Aorta (tissue), 5 donors: Measurements from ENCODE around the gene PTPN6. TPM values are rescaled to one million over a fixed set of nuclear protein-coding genes. Genes with fewer than 3 reads are reported as not detected.
A peak's percentile ranks its signal among the peaks of the same experiment; 100 is the strongest.

Source experiments
- ATAC-seq: fragments of 200-7000 bp; cut with Tn5 transposase; one replicate; pipeline ENCODE4 v1.9.1; 2022; ENCODE audit warnings: moderate library complexity; ENCODE audit not compliant: low FRiP score
- DNase-seq, 2 donors: peaks; one replicate each; pipeline ENCODE4 v3.0.0-alpha.2; 2020
- H3K27ac ChIP-seq, 2 donors: one replicate each; pipeline ENCODE4 v1.5.1; 2013; ENCODE audit warnings: low read length in 2 of 2, mild to moderate bottlenecking in 2 of 2, moderate library complexity in 2 of 2, control low read depth in 1 of 2, inconsistent platforms in 1 of 2, low read depth in 1 of 2
- H3K27me3 ChIP-seq, 2 donors: one replicate each; pipeline ENCODE4 v1.6.1; 2013; ENCODE audit warnings: control low read depth in 1 of 2, low read length in 1 of 2, mild to moderate bottlenecking in 1 of 2, moderate library complexity in 1 of 2; ENCODE audit not compliant: insufficient read depth in 2 of 2, control insufficient read depth in 1 of 2
- H3K36me3 ChIP-seq, 2 donors: one replicate each; pipeline ENCODE4 v1.6.1; 2013; ENCODE audit warnings: control low read depth in 1 of 2, low read length in 1 of 2, mild to moderate bottlenecking in 1 of 2; ENCODE audit not compliant: insufficient read depth in 2 of 2, control insufficient read depth in 1 of 2
- H3K4me1 ChIP-seq, 2 donors: one replicate each; pipeline ENCODE4 v1.6.1; 2013; ENCODE audit warnings: low read length in 2 of 2, control low read depth in 1 of 2, mild to moderate bottlenecking in 1 of 2, moderate library complexity in 1 of 2; ENCODE audit not compliant: insufficient read depth in 2 of 2, control insufficient read depth in 1 of 2
- H3K4me3 ChIP-seq, 2 donors: one replicate each; pipeline ENCODE4 v1.5.1; 2013; ENCODE audit warnings: low read length in 2 of 2, control low read depth in 1 of 2, mild to moderate bottlenecking in 1 of 2
- H3K9me3 ChIP-seq: one replicate; pipeline ENCODE4 v1.6.1; 2013; ENCODE audit warnings: mild to moderate bottlenecking, low read length; ENCODE audit not compliant: control insufficient read depth
- WGBS, 2 donors: extraction: QIAGEN DNeasy Blood & Tissue Kit; methylation state at CpG; one replicate each; pipeline ENCODE4 v1.1.7; 2013; 5-methylcytosine and 5-hydroxymethylcytosine counted together
- intact Hi-C, 2 donors: fragments of 100-400 bp; cut with DNase I; formaldehyde crosslinking; loops; one replicate each; pipeline versions ENCODE4 v1.14.2 to v1.15.0; 2022
- polyA plus RNA-seq, 2 donors: library from polyadenylated mRNA; stranded (reverse); fragments of 200-250 nt; gene quantifications; one replicate each; pipeline ENCODE4 v1.2.3, GENCODE V29; 2013
- total RNA-seq, 2 donors: library from RNA; stranded (reverse); fragmentation: NEBNext Ultra II Directional; extraction: Animal tissue kit (Norgen Biotek cat#: 25700); gene quantifications; one replicate each; pipeline ENCODE4 v1.2.1, GENCODE V29; 2021
- donor health status: healthy with polysubstance abuse.
- donor health status: Bipolar disorder and iron deficiency.
- donor health status: DM: no; HTN: no; CAD: no.
- donor health status: DM: no; HTN: no; CAD: no.
- donor health status: DM: yes; HTN: yes; CAD: no.

The PTPN6 gene
- total and polyA plus RNA-seq, 4 donors = 10.1 to 42.3 (median 27.7) TPM

DNA sequence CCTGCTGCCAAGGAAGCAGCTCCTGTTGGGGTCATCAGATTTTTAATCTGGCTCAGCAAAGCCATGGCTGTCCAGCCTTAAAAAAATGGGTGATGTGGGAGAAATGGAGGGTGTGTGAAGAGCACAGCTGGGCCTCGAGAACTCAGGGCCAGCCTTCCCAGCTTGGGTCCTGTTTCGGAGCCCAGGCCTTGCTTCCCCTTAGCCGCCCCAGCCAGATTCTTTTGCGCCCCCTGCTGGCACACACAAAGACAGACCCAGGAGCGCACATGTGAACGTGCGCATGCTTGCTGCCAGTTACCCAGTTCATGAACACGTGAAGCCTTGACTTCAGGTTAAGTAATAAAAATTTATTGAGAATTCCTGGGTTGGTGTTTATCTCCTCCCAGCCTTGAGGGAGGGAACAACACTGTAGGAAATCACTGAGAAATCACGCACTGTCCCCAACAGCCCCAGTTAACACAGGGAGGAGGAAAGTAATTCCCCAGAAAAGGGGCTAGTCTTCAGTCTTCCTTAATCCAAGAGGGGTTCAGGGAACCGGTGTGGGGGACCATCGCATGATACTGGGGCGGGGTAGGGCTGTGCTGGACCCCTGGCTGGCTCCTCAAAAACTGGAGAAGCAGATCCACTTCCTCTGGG is 14.0 kb downstream of the PTPN6 start:
- Histone ChIP-seq H3K27ac (peak overlapping the region in 1 of 2 donors; percentile 41), H3K4me1 (peaks cover 4 to 5% of the 10 kb centered on the region in 2 donors), H3K9me3 (no peaks in the 10 kb centered on the region), H3K27me3 (no peaks in the 10 kb centered on the region), H3K4me3 (no peak overlapping the region), H3K36me3 (peaks cover 0 to 6% of the 10 kb centered on the region in 2 donors)
- ATAC-seq = peak; percentile 84
- intact Hi-C loops = loop anchor here (2.0 kb wide), 1 partner anchor 40 kb away; no protein-coding TSS in a partner anchor
- DNase-seq = peak; percentile 94
- WGBS, 2 donors = 20 to 21% methylated on average over 12 of the region's 12 CpGs

DNA sequence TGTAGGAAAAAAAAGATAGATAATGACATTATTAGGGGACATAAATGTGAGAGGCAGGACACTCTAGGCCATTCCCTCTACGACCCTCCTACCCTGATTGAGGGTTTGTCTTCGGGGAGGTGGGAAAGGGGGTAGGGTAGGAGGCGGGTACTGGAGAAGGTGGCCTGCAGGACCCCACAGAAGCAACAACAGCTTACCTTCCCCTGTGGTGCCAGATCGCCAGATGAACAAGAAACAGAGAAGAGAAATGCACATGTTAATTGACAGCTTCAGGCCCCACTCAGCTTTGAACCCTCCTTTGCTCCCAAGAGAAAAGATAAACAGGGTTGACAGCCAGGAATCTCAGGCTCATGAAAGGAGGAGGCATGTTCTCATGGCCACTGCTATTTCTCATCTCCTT is 14.6 kb downstream of the PTPN6 start:
- WGBS, 2 donors = 75 to 80% methylated on average over 4 of the region's 4 CpGs
- intact Hi-C loops = loop anchor here (2.0 kb wide), 1 partner anchor 41 kb away; no protein-coding TSS in a partner anchor
- Histone ChIP-seq H3K4me1 (peaks cover 4 to 5% of the 10 kb centered on the region in 2 donors), H3K4me3 (no peak overlapping the region), H3K27me3 (no peaks in the 10 kb centered on the region), H3K9me3 (no peaks in the 10 kb centered on the region), H3K27ac (no peak overlapping the region), H3K36me3 (peaks cover 0 to 6% of the 10 kb centered on the region in 2 donors)
- ATAC-seq = no peak
- DNase-seq = peak in 1 of 2 donors; percentile 28

DNA sequence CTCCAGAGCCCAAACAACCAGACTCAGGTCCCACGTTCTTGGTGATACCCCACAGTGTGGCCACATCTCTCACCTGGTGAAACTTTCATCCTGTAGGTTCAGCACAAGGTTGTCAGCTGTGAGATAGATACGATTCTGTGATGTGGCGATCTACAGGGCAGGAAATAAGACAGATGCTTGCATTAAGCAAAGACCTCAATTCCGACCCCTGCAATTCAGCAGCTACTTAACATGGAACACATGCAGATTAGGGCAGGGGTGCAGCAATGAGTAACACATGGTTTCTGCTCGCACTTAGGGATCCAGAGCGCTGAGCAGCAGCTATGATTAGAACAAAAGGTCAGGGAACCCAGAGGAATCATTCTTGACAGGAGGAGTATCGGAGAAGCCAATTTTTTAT is 15.2 kb downstream of the PTPN6 start:
- no peak overlapping the region for H3K27ac ChIP-seq
- ATAC-seq = no peak
- peaks cover 4 to 5% of the 10 kb centered on the region in 2 donors for H3K4me1 ChIP-seq
- H3K9me3 ChIP-seq = no peaks in the 10 kb centered on the region
- DNase-seq = peak in 1 of 2 donors; percentile 33
- no peak overlapping the region for H3K4me3 ChIP-seq
- H3K36me3 ChIP-seq = peaks cover 0 to 6% of the 10 kb centered on the region in 2 donors
- H3K27me3 ChIP-seq = no peaks in the 10 kb centered on the region
- intact Hi-C loops = no loop called here
- WGBS, 2 donors = 84% methylated on average over 7 of the region's 7 CpGs

DNA sequence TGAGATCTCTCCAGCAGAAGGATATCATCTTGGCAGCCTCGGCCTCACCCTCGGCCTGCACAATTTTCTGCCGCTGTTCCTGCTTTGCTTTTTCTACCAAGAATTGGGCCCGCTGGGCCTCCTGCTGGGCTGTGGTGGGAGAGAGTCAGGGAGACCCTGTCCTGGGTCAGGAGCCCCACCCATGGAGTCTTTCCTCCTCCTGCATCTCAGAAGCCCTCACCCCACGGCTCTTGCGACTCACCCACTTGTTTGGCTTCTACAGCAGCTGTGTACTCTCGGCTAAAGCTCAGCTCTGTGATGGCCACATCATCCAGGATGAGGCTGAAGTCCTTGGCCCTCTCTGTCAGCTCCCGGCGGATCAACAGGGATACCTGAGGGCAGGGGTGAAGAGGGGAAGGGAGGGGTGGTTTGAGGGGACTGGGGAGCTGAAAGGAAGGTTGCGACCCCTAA is 16.5 kb downstream of the PTPN6 start:
- Histone ChIP-seq H3K27ac (no peak overlapping the region), H3K36me3 (peaks cover 0 to 6% of the 10 kb centered on the region in 2 donors), H3K27me3 (no peaks in the 10 kb centered on the region), H3K4me3 (no peak overlapping the region), H3K4me1 (peaks cover 4 to 5% of the 10 kb centered on the region in 2 donors), H3K9me3 (no peaks in the 10 kb centered on the region)
- DNase-seq (peak in 1 of 2 donors; percentile 55), ATAC-seq (no peak)
- 87 to 88% methylated on average over 10 of the region's 10 CpGs for WGBS, 2 donors
- intact Hi-C loops = no loop called here

DNA sequence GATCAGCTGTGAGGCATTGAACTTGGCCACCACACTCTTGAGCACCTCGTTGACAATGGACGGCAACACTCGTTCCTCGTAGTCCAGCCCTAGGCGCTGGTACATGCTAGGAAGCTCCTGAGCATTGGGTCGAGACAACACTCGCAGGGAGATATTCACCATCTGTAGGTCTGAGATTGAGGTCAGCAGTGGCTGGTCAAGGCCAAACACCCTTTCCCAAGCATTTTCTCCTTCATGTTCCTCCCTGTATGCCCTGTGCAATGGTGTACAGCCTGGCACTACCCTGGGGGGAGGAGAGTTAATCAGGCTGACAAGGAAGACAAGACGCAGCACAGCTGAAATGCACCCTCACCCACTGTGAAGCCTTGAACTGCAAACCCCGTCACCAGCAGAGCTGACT is 17.3 kb downstream of the PTPN6 start:
- ATAC-seq = no peak

DNA sequence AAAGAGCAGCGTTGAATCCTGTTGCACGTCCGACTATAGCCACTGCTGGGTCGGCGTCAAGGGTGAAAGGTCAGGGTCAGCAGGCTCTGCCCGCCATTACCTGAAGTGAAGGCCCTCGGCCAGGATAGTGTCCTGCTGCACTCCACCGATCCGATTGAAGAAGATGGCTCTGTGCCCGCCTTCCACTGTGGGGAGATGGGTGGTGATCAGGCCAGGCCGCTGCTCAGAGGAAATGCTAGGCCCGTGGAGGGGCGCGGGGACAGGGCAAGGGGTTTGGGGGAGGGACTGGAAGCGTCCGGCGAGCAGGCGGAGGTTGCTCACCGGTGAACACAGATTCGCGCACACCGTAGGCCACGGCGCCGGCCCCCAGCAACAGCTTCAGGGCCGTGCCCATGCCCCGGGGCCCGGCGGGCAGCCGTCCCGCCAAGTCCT is 19.0 kb downstream of the PTPN6 start:
- 0% methylated on average over 31 of the region's 31 CpGs for WGBS, 2 donors
- peaks cover 1 to 7% of the 10 kb centered on the region in 2 donors for H3K36me3 ChIP-seq

More for the DNA sequence above, 17.3 kb downstream of the PTPN6 start:
- peak in 1 of 2 donors; percentile 46 for DNase-seq
- intact Hi-C loops = no loop called here
- Histone ChIP-seq H3K4me1 (peaks cover 4 to 5% of the 10 kb centered on the region in 2 donors), H3K4me3 (no peak overlapping the region), H3K9me3 (no peaks in the 10 kb centered on the region), H3K27ac (no peak overlapping the region), H3K36me3 (peaks cover 0 to 6% of the 10 kb centered on the region in 2 donors), H3K27me3 (no peaks in the 10 kb centered on the region)
- WGBS, 2 donors = 85 to 88% methylated on average over 9 of the region's 9 CpGs

DNA sequence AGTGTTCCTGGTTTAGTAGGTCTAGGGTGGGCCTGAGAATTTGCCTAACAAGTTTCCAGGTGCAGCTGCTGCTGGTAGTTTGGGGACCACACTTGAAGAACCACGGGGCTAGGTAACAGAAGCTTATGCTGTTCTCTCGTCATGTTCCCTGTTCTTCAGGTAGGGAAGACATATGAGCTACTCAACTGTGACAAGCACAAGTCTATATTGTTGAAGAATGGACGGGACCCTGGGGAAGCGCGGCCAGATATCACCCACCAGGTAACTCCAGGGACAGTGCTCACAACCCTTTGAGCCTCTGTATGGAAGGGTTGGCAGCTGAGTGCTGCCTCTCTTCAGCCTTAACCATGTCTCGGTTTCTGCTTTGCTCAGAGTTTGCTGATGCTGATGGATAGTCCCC is 23.0 kb downstream of the PTPN6 start:
- intact Hi-C loops = loop anchor here in 1 of 2 donors (5.0 kb wide), 2 partner anchors 43 to 123 kb away; partner anchors contain the start of gene LPCAT3
- no peaks in the 10 kb centered on the region for H3K9me3 ChIP-seq
- DNase-seq (no peak), ATAC-seq (no peak)
- 92 to 93% methylated on average over 6 of the region's 6 CpGs for WGBS, 2 donors
- no peaks in the 10 kb centered on the region for H3K27me3 ChIP-seq
- H3K4me3 ChIP-seq = no peak overlapping the region
- no peak overlapping the region for H3K27ac ChIP-seq
- peaks cover 2 to 3% of the 10 kb centered on the region in 2 donors for H3K4me1 ChIP-seq
- peaks cover 6 to 8% of the 10 kb centered on the region in 2 donors for H3K36me3 ChIP-seq

More for the DNA sequence above, 19.0 kb downstream of the PTPN6 start:
- Histone ChIP-seq H3K27ac (peak overlapping the region in 1 of 2 donors; percentile 38), H3K9me3 (no peaks in the 10 kb centered on the region), H3K4me3 (peak overlapping the region; percentile 68 to 75), H3K27me3 (no peaks in the 10 kb centered on the region), H3K4me1 (peaks cover 4 to 5% of the 10 kb centered on the region in 2 donors)
- intact Hi-C loops = loop anchor here in 1 of 2 donors (5.0 kb wide), 2 partner anchors 47 to 127 kb away; partner anchors contain the start of gene LPCAT3
- DNase-seq (no peak), ATAC-seq (no peak)

DNA sequence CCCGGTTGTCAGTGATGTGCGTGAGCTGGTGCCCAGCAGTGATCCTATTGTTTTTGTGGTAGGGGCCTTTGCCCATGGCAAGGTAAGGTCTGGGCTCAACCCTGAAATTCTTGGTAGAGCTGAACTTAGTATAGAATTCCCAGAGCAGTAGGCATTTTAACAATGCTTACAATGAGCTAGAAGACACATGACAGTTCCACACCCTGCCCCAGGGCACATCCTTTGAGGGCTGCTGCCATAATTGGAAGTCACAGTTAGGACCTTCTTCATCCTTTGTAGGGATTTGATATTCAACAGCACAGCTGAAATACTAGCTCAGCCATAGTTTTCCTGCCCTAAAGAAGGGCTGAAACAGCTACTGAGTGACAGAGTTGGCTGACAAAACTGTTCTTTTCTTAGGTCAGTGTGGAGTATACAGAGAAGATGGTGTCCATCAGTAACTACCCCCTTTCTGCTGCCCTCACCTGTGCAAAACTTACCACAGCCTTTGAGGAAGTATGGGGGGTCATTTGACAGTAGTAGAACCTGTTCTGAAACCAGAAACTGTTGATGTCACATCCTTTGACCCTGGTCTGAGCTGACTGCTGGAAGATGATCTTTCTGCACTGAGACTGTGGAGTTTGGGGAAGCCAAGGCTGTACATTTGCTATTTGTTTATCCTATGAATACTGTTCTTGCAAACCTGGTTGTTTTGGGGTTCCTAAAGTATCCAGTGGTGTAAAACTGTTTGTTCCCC is 24.3 kb downstream of the PTPN6 start:
- no peak for ATAC-seq
- Histone ChIP-seq H3K36me3 (peaks cover 8% of the 10 kb centered on the region in 2 donors), H3K27ac (no peak overlapping the region), H3K4me3 (no peak overlapping the region), H3K9me3 (no peaks in the 10 kb centered on the region), H3K4me1 (no peaks in the 10 kb centered on the region), H3K27me3 (no peaks in the 10 kb centered on the region)
- no peak for DNase-seq
- 80 to 84% methylated on average over 2 of the region's 2 CpGs for WGBS, 2 donors
- intact Hi-C loops = no loop called here
